GM21737 (cell line): Measurements from ENCODE around the gene SGCD.

Experiments used
- ATAC-seq: cut with Tn5 transposase; IDR thresholded peaks from one replicate; pipeline ENCODE4 v1.9.1; 2021; ENCODE audit warnings: mild to moderate bottlenecking, moderate library complexity; ENCODE audit not compliant: unreplicated experiment

The SGCD gene

GRCh38 chr5:156326718-156327259 is at the start of gene SGCD:
TSS of gene SGCD (plus strand) at chr5:156327164.
- no peak for ATAC-seq

- ATAC-seq = no peak
These were observed 49.7 kb upstream of the SGCD start for GRCh38 chr5:156277290-156277689.

- ATAC-seq = no peak
These were observed 31.5 kb upstream of the SGCD start for GRCh38 chr5:156295431-156295830.

GRCh38 chr5:156310115-156310514 is 16.8 kb upstream of the SGCD start:
- ATAC-seq = no peak

- ATAC-seq = no peak
These were observed 13.9 kb upstream of the SGCD start for GRCh38 chr5:156312897-156313694.

GRCh38 chr5:156314416-156314815 is 12.5 kb upstream of the SGCD start:
- no peak for ATAC-seq

GRCh38 chr5:156322666-156323065 is 4.3 kb upstream of the SGCD start:
- no peak for ATAC-seq

GRCh38 chr5:156327296-156327695 is 332 bp downstream of the SGCD start:
- ATAC-seq = no peak

GRCh38 chr5:156328161-156328560 is 1.2 kb downstream of the SGCD start:
- no peak for ATAC-seq

GRCh38 chr5:156328766-156329165 is 1.8 kb downstream of the SGCD start:
- no peak for ATAC-seq

- no peak for ATAC-seq
These were observed 2.2 kb downstream of the SGCD start for GRCh38 chr5:156329171-156329611.

- no peak for ATAC-seq
These were observed 3.3 kb downstream of the SGCD start for GRCh38 chr5:156330141-156330870.

GRCh38 chr5:156331181-156331580 is 4.2 kb downstream of the SGCD start:
- no peak for ATAC-seq

- ATAC-seq = no peak
These were observed 4.9 kb downstream of the SGCD start for GRCh38 chr5:156331845-156332244.

- ATAC-seq = no peak
These were observed 5.3 kb downstream of the SGCD start for GRCh38 chr5:156332245-156332644.

- ATAC-seq = no peak
These were observed 12.3 kb downstream of the SGCD start for GRCh38 chr5:156339139-156339841.

GRCh38 chr5:156340893-156341292 is 13.9 kb downstream of the SGCD start:
- no peak for ATAC-seq

GRCh38 chr5:156350256-156350655 is 23.3 kb downstream of the SGCD start:
- ATAC-seq = no peak

- ATAC-seq = no peak
These were observed 24.5 kb downstream of the SGCD start for GRCh38 chr5:156351423-156351822.

- ATAC-seq = no peak
These were observed 27.6 kb downstream of the SGCD start for GRCh38 chr5:156354571-156354970.

- ATAC-seq = no peak
These were observed 29.3 kb downstream of the SGCD start for GRCh38 chr5:156356238-156356637.
